Measurements from ENCODE around the gene TRAFD1. TPM values are rescaled to one million over a fixed set of nuclear protein-coding genes. Genes with fewer than 3 reads are reported as not detected.
A peak's percentile ranks its signal among the peaks of the same experiment; 100 is the strongest.
"Not testable (repeated sequence)": the region's sequence is repeated elsewhere in the genome, so short reads cannot be mapped to it uniquely, and the experiment has no call there.

The TRAFD1 gene
- total RNA-seq, 2 donors from 2014 or later, result 22.8 to 37.2 TPM

- peaks cover 15% of the 10 kb centered on the region for H3K4me1 ChIP-seq
- intact Hi-C loops (cut with DNase I), result no loop called here
- H3K27me3 ChIP-seq, result no peaks in the 10 kb centered on the region
- H3K27ac ChIP-seq, result no peak overlapping the region
- no peak overlapping the region for H3K9ac ChIP-seq (ENCODE audit: low read depth in 2 of 2, low read length in 2 of 2)
- no peaks in the 10 kb centered on the region for H3K9me3 ChIP-seq
- TF ChIP-seq CTCF (IDR thresholded peaks at IDR 0.05), result no peak
- no peak overlapping the region for H3K4me3 ChIP-seq
- no peak for DNase-seq
- no peaks in the 10 kb centered on the region for H3K36me3 ChIP-seq
Measured at GRCh38 chr12:112105891-112106290, 19.5 kb upstream of the TRAFD1 start.

- no peak for TF ChIP-seq CTCF (IDR thresholded peaks at IDR 0.05)
- peak overlapping the region; percentile 91 for H3K4me3 ChIP-seq
- no peaks in the 10 kb centered on the region for H3K9me3 ChIP-seq
- H3K4me1 ChIP-seq, result peaks cover 15% of the 10 kb centered on the region
- intact Hi-C loops (cut with DNase I), result no loop called here
- peak overlapping the region; percentile 97 for H3K27ac ChIP-seq
- H3K36me3 ChIP-seq, result no peaks in the 10 kb centered on the region
- DNase-seq, result peak; percentile 42
- H3K9ac ChIP-seq (ENCODE audit: low read depth in 2 of 2, low read length in 2 of 2), result peak overlapping the region; percentile 82 to 95
- no peaks in the 10 kb centered on the region for H3K27me3 ChIP-seq
Measured at GRCh38 chr12:112107306-112108201, 17.8 kb upstream of the TRAFD1 start.

GRCh38 chr12:112108202-112109079 is 16.9 kb upstream of the TRAFD1 start, which contains the start of gene NAA25:
NAA25 (minus strand) TSS chr12:112108783; CDS start chr12:112108773, 10 bp downstream.
- H3K9me3 ChIP-seq, result no peaks in the 10 kb centered on the region
- no peaks in the 10 kb centered on the region for H3K36me3 ChIP-seq
- peaks cover 15% of the 10 kb centered on the region for H3K4me1 ChIP-seq
- peak within 1 kb of the TSS; percentile 97 for H3K27ac ChIP-seq
- intact Hi-C loops (cut with DNase I), result no loop called here
- TF ChIP-seq CTCF (IDR thresholded peaks at IDR 0.05), result no peak
- H3K27me3 ChIP-seq, result no peaks in the 10 kb centered on the region
- peak; percentile 93 for DNase-seq
- H3K4me3 ChIP-seq, result peak within 1 kb of the TSS; percentile 91
- peak within 1 kb of the TSS; percentile 83 to 95 for H3K9ac ChIP-seq (ENCODE audit: low read depth in 2 of 2, low read length in 2 of 2)

- H3K27me3 ChIP-seq; DNase-seq; intact Hi-C loops (cut with DNase I); H3K9ac ChIP-seq (ENCODE audit: low read depth in 2 of 2, low read length in 2 of 2); H3K27ac ChIP-seq; H3K9me3 ChIP-seq; H3K36me3 ChIP-seq; H3K4me3 ChIP-seq: not testable (repeated sequence)
- peaks cover 15% of the 10 kb centered on the region for H3K4me1 ChIP-seq
Measured at GRCh38 chr12:112110787-112111662, 14.3 kb upstream of the TRAFD1 start.

- Histone ChIP-seq H3K9ac (ENCODE audit: low read depth in 2 of 2, low read length in 2 of 2) (no peak overlapping the region), H3K27me3 (no peaks in the 10 kb centered on the region), H3K27ac (no peak overlapping the region), H3K4me1 (peaks cover 13% of the 10 kb centered on the region), H3K9me3 (no peaks in the 10 kb centered on the region), H3K4me3 (no peak overlapping the region), H3K36me3 (no peaks in the 10 kb centered on the region)
- intact Hi-C loops (cut with DNase I), result no loop called here
- TF ChIP-seq CTCF (IDR thresholded peaks at IDR 0.05), result no peak
- DNase-seq, result no peak
Measured at GRCh38 chr12:112111931-112112330, 13.4 kb upstream of the TRAFD1 start.

Data from colonic mucosa (tissue), 4 donors.